C4-2B (cell line): ENCODE results near the gene PRKCZ.
A peak's percentile ranks its signal among the peaks of the same experiment; 100 is the strongest.

Source experiments
- CTCF ChIP-seq: fragments of 450-650 bp; conservative IDR thresholded peaks from 2 replicates; pipeline ENCODE4 v1.5.1; 2017; ENCODE audit warnings: mild to moderate bottlenecking
- ZFX ChIP-seq: fragments of 450-650 bp; IDR thresholded peaks from 2 replicates; pipeline ENCODE4 v1.6.1; 2017

- TF ChIP-seq CTCF (peak; percentile 99), ZFX (peak; percentile 27; the same call in 1 of the 2 replicates)
Measured at GRCh38 chr1:2044510-2045319, 5.5 kb upstream of the PRKCZ start.
